ENCODE data around the gene GRID2. TPM values are rescaled to one million over a fixed set of nuclear protein-coding genes. Genes with fewer than 3 reads are reported as not detected.

Gene GRID2
- total RNA-seq, 6 donors from 2014 or later: 0.76 TPM; not detected in 5

GRCh38 chr4:92658318-92658717 lies 354.6 kb downstream of the GRID2 start:
- H3K36me3 ChIP-seq: no peaks in the 10 kb centered on the region
- DNase-seq: no peak
- ATAC-seq (ENCODE audit: low FRiP score in 2 of 2): no peak
- H3K27ac ChIP-seq: no peak overlapping the region
- H3K9me3 ChIP-seq: no peaks in the 10 kb centered on the region
- H3K4me3 ChIP-seq: no peak overlapping the region
- H3K4me1 ChIP-seq: no peaks in the 10 kb centered on the region
- 59 to 77% methylated on average over 2 of the region's 2 CpGs for WGBS, 2 donors
- TF ChIP-seq POLR2AphosphoS5 (IDR thresholded peaks at IDR 0.05): no peak
- no peaks in the 10 kb centered on the region for H3K27me3 ChIP-seq

GRCh38 chr4:92677805-92678204 lies 374.0 kb downstream of the GRID2 start:
- TF ChIP-seq EP300 (IDR thresholded peaks at IDR 0.05) (no peak), POLR2AphosphoS5 (IDR thresholded peaks at IDR 0.05) (no peak), CTCF (IDR thresholded peaks at IDR 0.05) (no peak), POLR2A (IDR thresholded peaks at IDR 0.05) (no peak)
- WGBS, 2 donors: 92 to 96% methylated on average over 3 of the region's 3 CpGs

GRCh38 chr4:92678292-92678691 lies 374.5 kb downstream of the GRID2 start:
- Histone ChIP-seq H3K4me3 (no peak overlapping the region), H3K27ac (no peak overlapping the region), H3K9me3 (no peaks in the 10 kb centered on the region), H3K27me3 (no peaks in the 10 kb centered on the region), H3K4me1 (no peaks in the 10 kb centered on the region), H3K36me3 (no peaks in the 10 kb centered on the region)
- ATAC-seq (ENCODE audit: low FRiP score in 2 of 2): no peak
- 87 to 89% methylated on average over 4 of the region's 4 CpGs for WGBS, 2 donors
- no peak for DNase-seq
- TF ChIP-seq EP300 (IDR thresholded peaks at IDR 0.05) (no peak), POLR2AphosphoS5 (IDR thresholded peaks at IDR 0.05) (no peak), POLR2A (IDR thresholded peaks at IDR 0.05) (no peak)

More at GRCh38 chr4:92677805-92678204, 374.0 kb downstream of the GRID2 start:
- DNase-seq: no peak
- Histone ChIP-seq H3K9me3 (no peaks in the 10 kb centered on the region), H3K27ac (no peak overlapping the region), H3K36me3 (no peaks in the 10 kb centered on the region), H3K4me3 (no peak overlapping the region), H3K27me3 (no peaks in the 10 kb centered on the region), H3K4me1 (no peaks in the 10 kb centered on the region)
- ATAC-seq (ENCODE audit: low FRiP score in 2 of 2): no peak

- Histone ChIP-seq H3K4me3 (no peak overlapping the region), H3K36me3 (no peaks in the 10 kb centered on the region), H3K9me3 (no peaks in the 10 kb centered on the region), H3K27ac (no peak overlapping the region), H3K4me1 (no peaks in the 10 kb centered on the region), H3K27me3 (no peaks in the 10 kb centered on the region)
- ATAC-seq (ENCODE audit: low FRiP score in 2 of 2) (no peak), DNase-seq (no peak)
- TF ChIP-seq EP300 (IDR thresholded peaks at IDR 0.05): no peak
- no peak for TF ChIP-seq POLR2AphosphoS5 (IDR thresholded peaks at IDR 0.05)
- no peak for TF ChIP-seq CTCF (IDR thresholded peaks at IDR 0.05)
- no peak for TF ChIP-seq POLR2A (IDR thresholded peaks at IDR 0.05)
- 74 to 78% methylated on average over 1 of the region's 1 CpG for WGBS, 2 donors
These were observed 375.4 kb downstream of the GRID2 start for GRCh38 chr4:92679149-92679548.

- Histone ChIP-seq H3K9me3 (no peaks in the 10 kb centered on the region), H3K36me3 (no peaks in the 10 kb centered on the region), H3K27me3 (no peaks in the 10 kb centered on the region), H3K27ac (no peak overlapping the region), H3K4me3 (no peak overlapping the region), H3K4me1 (no peaks in the 10 kb centered on the region)
- WGBS, 2 donors: 82 to 91% methylated on average over 3 of the region's 3 CpGs
- DNase-seq (no peak), ATAC-seq (ENCODE audit: low FRiP score in 2 of 2) (no peak)
- TF ChIP-seq CTCF (IDR thresholded peaks at IDR 0.05): no peak
- no peak for TF ChIP-seq POLR2AphosphoS5 (IDR thresholded peaks at IDR 0.05)
- TF ChIP-seq POLR2A (IDR thresholded peaks at IDR 0.05): no peak
- TF ChIP-seq EP300 (IDR thresholded peaks at IDR 0.05): no peak
These were observed 410.9 kb downstream of the GRID2 start for GRCh38 chr4:92714640-92715039.

GRCh38 chr4:92733231-92733630 lies 429.5 kb downstream of the GRID2 start:
- 40 to 46% methylated on average over 1 of the region's 1 CpG for WGBS, 2 donors
- TF ChIP-seq EP300 (IDR thresholded peaks at IDR 0.05) (no peak), CTCF (IDR thresholded peaks at IDR 0.05) (no peak), POLR2A (IDR thresholded peaks at IDR 0.05) (no peak), POLR2AphosphoS5 (IDR thresholded peaks at IDR 0.05) (no peak)
- Histone ChIP-seq H3K36me3 (no peaks in the 10 kb centered on the region), H3K4me3 (no peak overlapping the region), H3K27me3 (no peaks in the 10 kb centered on the region), H3K9me3 (no peaks in the 10 kb centered on the region), H3K4me1 (no peaks in the 10 kb centered on the region), H3K27ac (no peak overlapping the region)
- DNase-seq: no peak
- ATAC-seq (ENCODE audit: low FRiP score in 2 of 2): no peak

Measured in upper lobe of left lung (tissue), 6 donors.